Glutamatergic neuron (in vitro differentiated cells): ENCODE data around the gene POLD2. TPM values are rescaled to one million over a fixed set of nuclear protein-coding genes. Genes with fewer than 3 reads are reported as not detected.

Source experiments
- DNase-seq: peaks from one replicate; pipeline ENCODE4 v3.0.0; 2022
- H3K27ac Mint-ChIP-seq: one replicate; pipeline ENCODE4 v1.8.0; 2020; ENCODE audit warnings: mild to moderate bottlenecking, mixed read lengths, inconsistent platforms; ENCODE audit not compliant: unreplicated experiment
- H3K27me3 Mint-ChIP-seq: one replicate; pipeline ENCODE4 v1.8.0; 2020; ENCODE audit warnings: mild to moderate bottlenecking, moderate library complexity, mixed read lengths, inconsistent platforms; ENCODE audit not compliant: unreplicated experiment
- H3K36me3 Mint-ChIP-seq: one replicate; pipeline ENCODE4 v1.8.0; 2020; ENCODE audit warnings: mild to moderate bottlenecking, mixed read lengths, inconsistent platforms; ENCODE audit not compliant: unreplicated experiment
- H3K4me1 Mint-ChIP-seq: one replicate; pipeline ENCODE4 v1.8.0; 2020; ENCODE audit warnings: mild to moderate bottlenecking, low read depth, mixed read lengths, inconsistent platforms; ENCODE audit not compliant: unreplicated experiment
- H3K4me3 Mint-ChIP-seq: one replicate; pipeline ENCODE4 v1.8.0; 2020; ENCODE audit warnings: mild to moderate bottlenecking, mixed read lengths, inconsistent platforms; ENCODE audit not compliant: unreplicated experiment
- H3K9me3 Mint-ChIP-seq: one replicate; pipeline ENCODE4 v1.8.0; 2020; ENCODE audit warnings: mild to moderate bottlenecking, moderate library complexity, mixed read lengths, inconsistent platforms; ENCODE audit not compliant: unreplicated experiment
- CTCF ChIP-seq: fragments of 200-600 bp; sonication (generic); IDR thresholded peaks from one replicate; pipeline ENCODE4 v1.5.0; 2021; ENCODE audit not compliant: partially characterized antibody, unreplicated experiment
- total RNA-seq: library from RNA; stranded (reverse); fragmentation: NEBNext Ultra II Directional; extraction: Animal tissue kit (Norgen Biotek cat#: 25700); gene quantifications from one replicate; pipeline ENCODE4 v1.2.1, GENCODE V29; 2021; ENCODE audit not compliant: unreplicated experiment

POLD2 gene
- total RNA-seq, 1 donor from 2014 or later: 71.2 TPM

- Mint-ChIP-seq H3K9me3 (no peaks in the 10 kb centered on the region), H3K36me3 (no peaks in the 10 kb centered on the region), H3K4me1 (peaks cover 3% of the 10 kb centered on the region), H3K27ac (no peak overlapping the region), H3K4me3 (no peak overlapping the region), H3K27me3 (peaks cover 12% of the 10 kb centered on the region)
- no peak for TF ChIP-seq CTCF
- DNase-seq: no peak
These were observed 13.4 kb downstream of the POLD2 start for GRCh38 chr7:44109991-44110390.

GRCh38 chr7:44108768-44109750, 14.3 kb downstream of the POLD2 start:
- Mint-ChIP-seq H3K4me1 (no peaks in the 10 kb centered on the region), H3K4me3 (no peak overlapping the region), H3K27me3 (peaks cover 6% of the 10 kb centered on the region), H3K36me3 (no peaks in the 10 kb centered on the region), H3K27ac (no peak overlapping the region), H3K9me3 (no peaks in the 10 kb centered on the region)
- TF ChIP-seq CTCF: no peak
- DNase-seq: no peak

- H3K27ac Mint-ChIP-seq: no peak overlapping the region
- H3K36me3 Mint-ChIP-seq: no peaks in the 10 kb centered on the region
- no peak for DNase-seq
- peaks cover 6% of the 10 kb centered on the region for H3K27me3 Mint-ChIP-seq
- no peaks in the 10 kb centered on the region for H3K4me1 Mint-ChIP-seq
- H3K9me3 Mint-ChIP-seq: no peaks in the 10 kb centered on the region
- H3K4me3 Mint-ChIP-seq: no peak overlapping the region
- TF ChIP-seq CTCF: no peak
These were observed 15.2 kb downstream of the POLD2 start for GRCh38 chr7:44107961-44108767.

GRCh38 chr7:44107116-44107960, 16.0 kb downstream of the POLD2 start:
- no peak overlapping the region for H3K27ac Mint-ChIP-seq
- no peak for TF ChIP-seq CTCF
- H3K27me3 Mint-ChIP-seq: peaks cover 8% of the 10 kb centered on the region
- H3K4me1 Mint-ChIP-seq: peaks cover 2% of the 10 kb centered on the region
- H3K4me3 Mint-ChIP-seq: no peak overlapping the region
- DNase-seq: no peak
- H3K9me3 Mint-ChIP-seq: no peaks in the 10 kb centered on the region
- no peaks in the 10 kb centered on the region for H3K36me3 Mint-ChIP-seq
